Prostate gland (tissue), 2 donors: ENCODE data around the gene KCNJ18.
"Not testable (repeated sequence)": the region's sequence is repeated elsewhere in the genome, so short reads cannot be mapped to it uniquely, and the experiment has no call there.

ENCODE experiments used
- CTCF ChIP-seq, 4 experiments: fragments of 200-600 bp in 2 of 4; fragments of 450-650 bp in 2 of 4; sonication (generic) in 2 of 4; IDR thresholded peaks; 1 replicate in 3 of 4; 2 replicates in 1 of 4; pipeline ENCODE4 v1.5.1; 2016 to 2019; ENCODE audit warnings: antibody characterized with exemption in 4 of 4, mild to moderate bottlenecking in 2 of 4, moderate library complexity in 2 of 4
- POLR2A ChIP-seq: fragments of 450-650 bp; IDR thresholded peaks from one replicate; pipeline ENCODE4 v1.6.1; 2016; ENCODE audit warnings: antibody characterized with exemption, mild to moderate bottlenecking
- POLR2AphosphoS5 ChIP-seq: sonication (generic); formaldehyde crosslinking; IDR thresholded peaks from one replicate; pipeline ENCODE4 v1.6.1; 2017; ENCODE audit warnings: antibody characterized with exemption

DNA sequence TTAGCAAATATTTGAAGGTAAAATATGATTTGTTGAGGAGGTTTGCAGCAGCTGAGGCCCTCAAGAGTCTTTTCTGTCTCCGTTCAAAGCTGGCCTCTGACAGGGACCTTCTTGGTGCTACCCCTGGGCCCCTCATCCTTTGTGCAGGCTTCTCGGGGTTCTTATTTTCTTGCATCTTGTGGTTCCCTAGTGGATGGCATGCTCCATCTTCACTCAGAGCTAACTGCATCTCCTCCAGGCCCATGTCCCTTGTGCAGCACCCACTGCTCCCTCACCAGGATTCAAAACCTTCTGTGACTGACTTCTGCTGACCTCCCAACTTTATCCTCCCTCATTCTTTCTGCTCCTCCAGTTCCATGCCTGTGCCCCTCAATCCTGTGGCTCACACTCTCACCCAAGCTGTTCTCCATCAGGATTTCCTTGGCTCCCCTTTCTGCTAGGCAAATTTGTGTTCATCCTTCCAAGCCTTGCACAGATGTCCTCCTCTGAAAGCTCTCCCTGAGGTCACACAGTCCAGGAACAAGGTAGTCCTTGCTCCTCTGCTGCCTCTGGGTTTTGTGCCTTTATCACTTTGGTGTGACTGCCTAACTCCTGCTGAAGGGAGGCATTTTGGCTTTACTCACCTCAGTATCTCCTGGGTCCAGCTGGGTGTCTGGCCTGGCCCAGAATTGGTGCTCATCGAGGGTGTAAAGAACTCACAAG lies 25.5 kb upstream of the KCNJ18 start:
- TF ChIP-seq CTCF (IDR thresholded peaks at IDR 0.05); POLR2A; POLR2AphosphoS5: not testable (repeated sequence)
